DND-41 (cell line): ENCODE results near the gene GPATCH2L.

Experiments used
- ATAC-seq: fragments of 200-7000 bp; cut with Tn5 transposase; 3 replicates; pipeline ENCODE4 v1.9.1; 2021; ENCODE audit warnings: low read depth; ENCODE audit not compliant: insufficient read depth
- DNase-seq: peaks from one replicate; pipeline ENCODE4 v3.0.0-alpha.2; 2020
- H2AFZ ChIP-seq: 2 replicates; pipeline ENCODE4 v1.6.0; 2012; ENCODE audit warnings: low read depth, low read length
- H3K27ac ChIP-seq: 2 replicates; pipeline ENCODE4 v1.5.1; 2012; ENCODE audit warnings: low read length, inconsistent platforms
- H3K27me3 ChIP-seq: fragments of 200-600 bp; sonication (generic); 2 replicates; pipeline ENCODE4 v1.6.0; 2012; ENCODE audit warnings: low read length, mild to moderate bottlenecking, inconsistent platforms; ENCODE audit not compliant: insufficient read depth, poor library complexity
- H3K36me3 ChIP-seq: 2 replicates; pipeline ENCODE4 v1.5.1; 2012; ENCODE audit warnings: low read length, inconsistent platforms; ENCODE audit not compliant: insufficient read depth
- H3K4me1 ChIP-seq: 2 replicates; pipeline ENCODE4 v1.5.1; 2012; ENCODE audit warnings: mild to moderate bottlenecking, low read length; ENCODE audit not compliant: insufficient read depth
- H3K4me2 ChIP-seq: 2 replicates; pipeline ENCODE4 v1.6.0; 2012; ENCODE audit warnings: mild to moderate bottlenecking, moderate library complexity, low read length, inconsistent platforms; ENCODE audit not compliant: insufficient read depth
- H3K4me3 ChIP-seq, 2 experiments: fragments of 200-600 bp in 1 of 2; shearing (Covaris generic) in 1 of 2; 2 replicates each; pipeline ENCODE4 v1.5.1; 2012 to 2016; ENCODE audit warnings: inconsistent platforms in 2 of 2, low read length in 2 of 2, mild to moderate bottlenecking in 2 of 2, low read depth in 1 of 2, moderate library complexity in 1 of 2
- H3K79me2 ChIP-seq: 2 replicates; pipeline ENCODE4 v1.6.0; 2012; ENCODE audit warnings: low read length, inconsistent platforms; ENCODE audit not compliant: insufficient read depth
- H3K9ac ChIP-seq: 2 replicates; pipeline ENCODE4 v1.6.0; 2012; ENCODE audit warnings: low read depth, mild to moderate bottlenecking, inconsistent platforms, low read length, moderate library complexity
- H3K9me3 ChIP-seq: 2 replicates; pipeline ENCODE4 v1.5.1; 2012; ENCODE audit warnings: low read length, moderate library complexity, mild to moderate bottlenecking, inconsistent platforms; ENCODE audit not compliant: insufficient read depth, severe bottlenecking
- H4K20me1 ChIP-seq: 2 replicates; pipeline ENCODE4 v1.6.0; 2012; ENCODE audit warnings: low read length; ENCODE audit not compliant: insufficient read depth
- CTCF ChIP-seq: IDR thresholded peaks from 2 replicates; pipeline ENCODE4 v1.5.1; 2012; ENCODE audit warnings: borderline replicate concordance, low read length, moderate library complexity, mild to moderate bottlenecking; ENCODE audit not compliant: poor library complexity, severe bottlenecking; ENCODE audit errors: extremely low read depth
- EZH2 ChIP-seq: IDR thresholded peaks from 3 replicates; pipeline ENCODE4 v1.6.1; 2012; ENCODE audit warnings: borderline replicate concordance, low read depth, mild to moderate bottlenecking, moderate library complexity, low read length, inconsistent platforms; ENCODE audit not compliant: severe bottlenecking

The GPATCH2L gene

GRCh38 chr14:76168531-76168930 lies 16.8 kb downstream of the GPATCH2L start:
- Histone ChIP-seq H3K79me2 (peaks cover 59% of the 10 kb centered on the region), H4K20me1 (peaks cover 20% of the 10 kb centered on the region; the same call in 1 of the 2 replicates)
- ATAC-seq = no peak

GRCh38 chr14:76169776-76170175 lies 18.1 kb downstream of the GPATCH2L start:
- Histone ChIP-seq H3K27ac (no peak overlapping the region), H3K4me3 (no peak overlapping the region), H3K79me2 (peaks cover 49% of the 10 kb centered on the region), H2AFZ (no peak overlapping the region), H4K20me1 (peaks cover 13% of the 10 kb centered on the region; the same call in 1 of the 2 replicates), H3K36me3 (peaks cover 68% of the 10 kb centered on the region), H3K4me1 (no peaks in the 10 kb centered on the region), H3K4me2 (no peak overlapping the region), H3K9ac (no peak overlapping the region), H3K27me3 (no peaks in the 10 kb centered on the region), H3K9me3 (no peaks in the 10 kb centered on the region)
- TF ChIP-seq CTCF (no peak), EZH2 (no peak)
- ATAC-seq (no peak), DNase-seq (no peak)

More at GRCh38 chr14:76168531-76168930, 16.8 kb downstream of the GPATCH2L start:
- Histone ChIP-seq H3K4me3 (no peak overlapping the region), H3K4me1 (no peaks in the 10 kb centered on the region), H2AFZ (no peak overlapping the region), H3K4me2 (no peak overlapping the region), H3K36me3 (peaks cover 66% of the 10 kb centered on the region), H3K27me3 (no peaks in the 10 kb centered on the region), H3K27ac (no peak overlapping the region), H3K9ac (no peak overlapping the region), H3K9me3 (no peaks in the 10 kb centered on the region)
- DNase-seq = no peak
- TF ChIP-seq EZH2 = no peak
- no peak for TF ChIP-seq CTCF

DNA sequence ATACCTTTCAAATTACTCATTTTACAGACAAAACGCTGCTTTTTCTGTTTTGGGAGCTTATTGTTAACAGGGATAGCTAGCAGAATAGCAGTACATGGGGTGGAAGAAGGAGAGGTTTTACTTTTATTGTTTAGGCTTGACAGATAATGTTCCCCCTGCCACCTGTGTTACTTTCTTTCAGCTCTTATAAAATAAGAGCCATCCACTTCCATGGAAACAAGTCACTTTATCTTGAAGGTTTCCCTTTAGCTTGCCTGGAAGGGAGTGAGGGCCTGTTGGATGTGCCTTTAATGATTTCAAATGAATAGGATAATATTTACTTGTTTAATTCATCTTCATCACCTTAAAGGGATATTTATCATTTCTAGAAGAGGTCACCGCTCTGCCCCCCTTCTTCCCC lies 23.3 kb downstream of the GPATCH2L start:
- H3K9ac ChIP-seq = no peak overlapping the region
- DNase-seq = no peak
- no peaks in the 10 kb centered on the region for H3K4me1 ChIP-seq
- no peaks in the 10 kb centered on the region for H3K27me3 ChIP-seq
- H3K4me2 ChIP-seq = no peak overlapping the region
- H2AFZ ChIP-seq = no peak overlapping the region
- ATAC-seq = no peak
- H4K20me1 ChIP-seq = peaks cover 1% of the 10 kb centered on the region; the same call in 1 of the 2 replicates
- TF ChIP-seq EZH2 (no peak), CTCF (no peak)
- peaks cover 16% of the 10 kb centered on the region for H3K79me2 ChIP-seq
- H3K27ac ChIP-seq = no peak overlapping the region
- no peaks in the 10 kb centered on the region for H3K9me3 ChIP-seq
- no peak overlapping the region for H3K4me3 ChIP-seq
- peaks cover 83% of the 10 kb centered on the region for H3K36me3 ChIP-seq

GRCh38 chr14:76175942-76176341 lies 24.2 kb downstream of the GPATCH2L start:
- Histone ChIP-seq H3K4me3 (no peak overlapping the region), H3K9ac (no peak overlapping the region), H3K27ac (no peak overlapping the region), H3K4me2 (no peak overlapping the region), H3K79me2 (peaks cover 8% of the 10 kb centered on the region; the same call in 1 of the 2 replicates), H3K4me1 (no peaks in the 10 kb centered on the region), H3K36me3 (peaks cover 84% of the 10 kb centered on the region), H3K27me3 (no peaks in the 10 kb centered on the region), H2AFZ (no peak overlapping the region), H4K20me1 (no peaks in the 10 kb centered on the region; the same call in 1 of the 2 replicates), H3K9me3 (no peaks in the 10 kb centered on the region)
- ATAC-seq (no peak), DNase-seq (no peak)
- TF ChIP-seq EZH2 (no peak), CTCF (no peak)
